Aorta (tissue), 5 donors: Measurements from ENCODE around the gene KRT40. TPM values are rescaled to one million over a fixed set of nuclear protein-coding genes. Genes with fewer than 3 reads are reported as not detected.

Experiments used
- ATAC-seq: fragments of 200-7000 bp; cut with Tn5 transposase; one replicate; pipeline ENCODE4 v1.9.1; 2022; ENCODE audit warnings: moderate library complexity; ENCODE audit not compliant: low FRiP score
- DNase-seq, 2 donors: peaks; one replicate each; pipeline ENCODE4 v3.0.0-alpha.2; 2020
- H3K27ac ChIP-seq, 2 donors: one replicate each; pipeline ENCODE4 v1.5.1; 2013; ENCODE audit warnings: low read length in 2 of 2, mild to moderate bottlenecking in 2 of 2, moderate library complexity in 2 of 2, control low read depth in 1 of 2, inconsistent platforms in 1 of 2, low read depth in 1 of 2
- H3K27me3 ChIP-seq, 2 donors: one replicate each; pipeline ENCODE4 v1.6.1; 2013; ENCODE audit warnings: control low read depth in 1 of 2, low read length in 1 of 2, mild to moderate bottlenecking in 1 of 2, moderate library complexity in 1 of 2; ENCODE audit not compliant: insufficient read depth in 2 of 2, control insufficient read depth in 1 of 2
- H3K36me3 ChIP-seq, 2 donors: one replicate each; pipeline ENCODE4 v1.6.1; 2013; ENCODE audit warnings: control low read depth in 1 of 2, low read length in 1 of 2, mild to moderate bottlenecking in 1 of 2; ENCODE audit not compliant: insufficient read depth in 2 of 2, control insufficient read depth in 1 of 2
- H3K4me1 ChIP-seq, 2 donors: one replicate each; pipeline ENCODE4 v1.6.1; 2013; ENCODE audit warnings: low read length in 2 of 2, control low read depth in 1 of 2, mild to moderate bottlenecking in 1 of 2, moderate library complexity in 1 of 2; ENCODE audit not compliant: insufficient read depth in 2 of 2, control insufficient read depth in 1 of 2
- H3K4me3 ChIP-seq, 2 donors: one replicate each; pipeline ENCODE4 v1.5.1; 2013; ENCODE audit warnings: low read length in 2 of 2, control low read depth in 1 of 2, mild to moderate bottlenecking in 1 of 2
- H3K9me3 ChIP-seq: one replicate; pipeline ENCODE4 v1.6.1; 2013; ENCODE audit warnings: mild to moderate bottlenecking, low read length; ENCODE audit not compliant: control insufficient read depth
- WGBS, 2 donors: extraction: QIAGEN DNeasy Blood & Tissue Kit; methylation state at CpG; one replicate each; pipeline ENCODE4 v1.1.7; 2013; 5-methylcytosine and 5-hydroxymethylcytosine counted together
- intact Hi-C, 2 donors: fragments of 100-400 bp; cut with DNase I; formaldehyde crosslinking; loops; one replicate each; pipeline versions ENCODE4 v1.14.2 to v1.15.0; 2022
- polyA plus RNA-seq, 2 donors: library from polyadenylated mRNA; stranded (reverse); fragments of 200-250 nt; gene quantifications; one replicate each; pipeline ENCODE4 v1.2.3, GENCODE V29; 2013
- total RNA-seq, 2 donors: library from RNA; stranded (reverse); fragmentation: NEBNext Ultra II Directional; extraction: Animal tissue kit (Norgen Biotek cat#: 25700); gene quantifications; one replicate each; pipeline ENCODE4 v1.2.1, GENCODE V29; 2021
- donor health status: healthy with polysubstance abuse.
- donor health status: Bipolar disorder and iron deficiency.
- donor health status: DM: no; HTN: no; CAD: no.
- donor health status: DM: no; HTN: no; CAD: no.
- donor health status: DM: yes; HTN: yes; CAD: no.

Gene KRT40
- total and polyA plus RNA-seq, 4 donors: not detected

GRCh38 chr17:40966848-40967247, 17.3 kb downstream of the KRT40 start, which contains the start of gene KRT39:
Gene KRT39 (minus strand): TSS chr17:40966948. CDS start chr17:40966856, 92 bp downstream.
- Histone ChIP-seq H3K36me3 (no peaks in the 10 kb centered on the region), H3K9me3 (no peaks in the 10 kb centered on the region), H3K4me1 (no peaks in the 10 kb centered on the region), H3K27me3 (no peaks in the 10 kb centered on the region), H3K27ac (no peak within 1 kb of the TSS), H3K4me3 (no peak within 1 kb of the TSS)
- DNase-seq: no peak
- intact Hi-C loops: no loop called here
- WGBS, 2 donors: 29 to 62% methylated on average over 1 of the region's 1 CpG
- no peak for ATAC-seq

DNA sequence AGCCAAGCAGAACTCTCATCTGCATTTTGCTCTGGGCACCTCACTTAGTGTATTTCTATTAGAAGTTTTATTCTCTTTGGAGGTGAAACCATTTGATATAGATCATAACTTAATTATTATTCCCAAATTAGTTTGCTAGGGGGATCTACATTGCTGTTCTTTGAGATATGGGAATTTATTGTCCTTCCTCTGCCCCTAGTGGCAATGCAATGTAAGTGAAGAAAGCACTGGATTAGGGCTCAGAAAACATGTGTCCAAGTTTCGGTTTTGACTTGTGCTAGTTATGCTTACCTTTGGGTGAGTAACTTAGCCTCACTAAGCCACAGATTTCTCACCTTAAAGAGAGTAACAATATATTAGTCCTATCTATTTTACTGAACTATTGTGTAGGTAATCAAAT, 20.3 kb downstream of the KRT40 start:
- no peak for DNase-seq
- Histone ChIP-seq H3K4me3 (no peak overlapping the region), H3K9me3 (no peaks in the 10 kb centered on the region), H3K36me3 (no peaks in the 10 kb centered on the region), H3K27ac (no peak overlapping the region), H3K4me1 (no peaks in the 10 kb centered on the region), H3K27me3 (peaks cover 0 to 2% of the 10 kb centered on the region in 2 donors)
- intact Hi-C loops: no loop called here
- WGBS, 2 donors: 37 to 57% methylated on average over 1 of the region's 1 CpG
- no peak for ATAC-seq

GRCh38 chr17:40962059-40962561, 22.0 kb downstream of the KRT40 start:
- 80 to 88% methylated on average over 4 of the region's 4 CpGs for WGBS, 2 donors

DNA sequence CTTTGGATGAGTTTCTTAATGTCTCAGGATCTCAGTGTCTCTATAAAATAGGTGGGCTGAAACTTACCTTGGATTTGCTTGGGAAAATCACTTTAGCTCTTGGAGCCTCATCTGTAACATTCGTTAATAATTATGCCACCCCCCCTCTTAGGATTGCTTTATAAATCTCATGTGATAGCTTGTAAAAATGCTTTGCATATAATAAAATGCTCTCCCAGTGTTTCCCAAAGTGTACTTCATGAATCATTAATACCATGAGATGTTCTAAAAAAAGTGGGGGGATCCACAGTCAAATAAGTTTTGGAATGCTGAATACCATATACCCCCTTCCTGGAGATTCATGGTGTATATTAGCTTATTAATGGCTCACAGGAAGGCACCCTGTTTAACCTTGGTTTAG, 22.5 kb downstream of the KRT40 start:
- Histone ChIP-seq H3K9me3 (no peaks in the 10 kb centered on the region), H3K27ac (no peak overlapping the region), H3K36me3 (no peaks in the 10 kb centered on the region), H3K4me1 (no peaks in the 10 kb centered on the region), H3K27me3 (peaks cover 0 to 2% of the 10 kb centered on the region in 2 donors), H3K4me3 (no peak overlapping the region)
- no peak for ATAC-seq
- intact Hi-C loops: no loop called here
- no peak for DNase-seq
- 83 to 88% methylated on average over 1 of the region's 1 CpG for WGBS, 2 donors

More at GRCh38 chr17:40962059-40962561, 22.0 kb downstream of the KRT40 start:
- ATAC-seq (no peak), DNase-seq (no peak)
- H3K27ac ChIP-seq: no peak overlapping the region
- no peak overlapping the region for H3K4me3 ChIP-seq
- intact Hi-C loops: no loop called here
- no peaks in the 10 kb centered on the region for H3K4me1 ChIP-seq
- no peaks in the 10 kb centered on the region for H3K36me3 ChIP-seq
- no peaks in the 10 kb centered on the region for H3K9me3 ChIP-seq
- H3K27me3 ChIP-seq: peaks cover 0 to 2% of the 10 kb centered on the region in 2 donors

- Histone ChIP-seq H3K9me3 (no peaks in the 10 kb centered on the region), H3K36me3 (no peaks in the 10 kb centered on the region), H3K4me1 (no peaks in the 10 kb centered on the region), H3K27ac (no peak overlapping the region), H3K4me3 (no peak overlapping the region), H3K27me3 (peaks cover 0 to 2% of the 10 kb centered on the region in 2 donors)
- DNase-seq (no peak), ATAC-seq (no peak)
- intact Hi-C loops: no loop called here
- 23 to 32% methylated on average over 10 of the region's 10 CpGs for WGBS, 2 donors
Observed at GRCh38 chr17:40960144-40960543, 24.0 kb downstream of the KRT40 start.

- H3K36me3 ChIP-seq: no peaks in the 10 kb centered on the region
- H3K9me3 ChIP-seq: no peaks in the 10 kb centered on the region
- no peak overlapping the region for H3K4me3 ChIP-seq
- no peak for ATAC-seq
- no peak for DNase-seq
- H3K27me3 ChIP-seq: peaks cover 0 to 2% of the 10 kb centered on the region in 2 donors
- WGBS, 2 donors: 48 to 66% methylated on average over 12 of the region's 12 CpGs
- H3K27ac ChIP-seq: no peak overlapping the region
- H3K4me1 ChIP-seq: no peaks in the 10 kb centered on the region
- intact Hi-C loops: no loop called here
Observed at GRCh38 chr17:40958086-40958953, 25.8 kb downstream of the KRT40 start.

- ATAC-seq (no peak), DNase-seq (no peak)
- Histone ChIP-seq H3K9me3 (no peaks in the 10 kb centered on the region), H3K27ac (no peak overlapping the region), H3K36me3 (no peaks in the 10 kb centered on the region), H3K4me3 (no peak overlapping the region), H3K4me1 (no peaks in the 10 kb centered on the region), H3K27me3 (peaks cover 0 to 2% of the 10 kb centered on the region in 2 donors)
- intact Hi-C loops: no loop called here
- 58 to 68% methylated on average over 8 of the region's 8 CpGs for WGBS, 2 donors
Observed at GRCh38 chr17:40956401-40957254, 27.5 kb downstream of the KRT40 start.

DNA sequence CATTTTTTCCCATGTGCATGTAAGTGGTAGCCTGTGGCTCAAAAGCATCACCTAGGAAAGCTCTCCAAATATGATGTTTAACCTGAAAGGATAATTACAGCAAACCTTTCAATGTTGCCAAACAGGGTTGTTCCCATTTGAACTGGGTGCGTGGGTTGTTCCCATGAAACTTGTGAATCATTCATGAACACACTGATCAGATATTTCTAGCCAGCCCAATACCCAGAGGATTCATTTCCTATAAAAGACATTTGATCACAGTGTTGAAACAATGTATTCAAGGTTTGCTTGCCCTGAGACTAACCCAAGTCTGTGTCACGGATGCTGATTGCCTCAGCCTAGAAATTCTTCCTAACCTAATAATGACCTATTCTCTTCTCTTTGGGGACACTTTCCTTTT, 30.2 kb downstream of the KRT40 start:
- peaks cover 0 to under 1% of the 10 kb centered on the region in 2 donors for H3K27me3 ChIP-seq
- no peak overlapping the region for H3K4me3 ChIP-seq
- no peaks in the 10 kb centered on the region for H3K36me3 ChIP-seq
- H3K4me1 ChIP-seq: no peaks in the 10 kb centered on the region
- 83 to 85% methylated on average over 2 of the region's 2 CpGs for WGBS, 2 donors
- intact Hi-C loops: no loop called here
- DNase-seq (no peak), ATAC-seq (no peak)
- H3K27ac ChIP-seq: no peak overlapping the region
- peaks cover 2% of the 10 kb centered on the region for H3K9me3 ChIP-seq
